ENCODE measurements around the gene CCDC150. TPM values are rescaled to one million over a fixed set of nuclear protein-coding genes. Genes with fewer than 3 reads are reported as not detected.

Gene CCDC150
- total and polyA plus RNA-seq, 10 donors, result 0.54 to 6.8 (median 1.8) TPM

- Histone ChIP-seq H3K27ac (no peak overlapping the region), H3K9me3 (no peaks in the 10 kb centered on the region), H3K4me3 (no peak overlapping the region), H3K36me3 (no peaks in the 10 kb centered on the region), H3K4me1 (peaks cover 0 to 7% (median 4%) of the 10 kb centered on the region in 6 donors), H3K27me3 (replicated peaks in 1 of 7) (peaks cover 0 to 31% (median 13%) of the 10 kb centered on the region in 7 donors)
- TF ChIP-seq POLR2AphosphoS5 (IDR thresholded peaks at IDR 0.05), result no peak
- TF ChIP-seq POLR2A (IDR thresholded peaks at IDR 0.05), result no peak
- no peak for TF ChIP-seq CTCF (IDR thresholded peaks at IDR 0.05 in 8 of 11, conservative IDR thresholded peaks at IDR 0.05 in 3 of 11)
- intact Hi-C loops (cut with DNase I; ENCODE audit: low total_unique reads), result no loop called here
- DNase-seq, result no peak
- 81 to 93% (median 85%) methylated on average over 5 of the region's 5 CpGs for whole genome bisulfite sequencing, 5 donors
Observed at GRCh38 chr2:196598412-196598811, 41.1 kb upstream of the CCDC150 start.

GRCh38 chr2:196598846-196599245 lies 40.7 kb upstream of the CCDC150 start:
- intact Hi-C loops (cut with DNase I; ENCODE audit: low total_unique reads), result no loop called here
- Histone ChIP-seq H3K4me3 (no peak overlapping the region), H3K4me1 (peaks cover 0 to 2% (median under 1%) of the 10 kb centered on the region in 6 donors), H3K27ac (no peak overlapping the region), H3K36me3 (no peaks in the 10 kb centered on the region), H3K9me3 (no peaks in the 10 kb centered on the region), H3K27me3 (replicated peaks in 1 of 7) (peaks cover 0 to 27% (median 9%) of the 10 kb centered on the region in 7 donors)
- TF ChIP-seq POLR2A (IDR thresholded peaks at IDR 0.05) (no peak), CTCF (IDR thresholded peaks at IDR 0.05 in 8 of 11, conservative IDR thresholded peaks at IDR 0.05 in 3 of 11) (no peak), POLR2AphosphoS5 (IDR thresholded peaks at IDR 0.05) (no peak)
- DNase-seq, result no peak

GRCh38 chr2:196601430-196602306 lies 37.8 kb upstream of the CCDC150 start:
- peaks cover 0 to 10% (median 0%) of the 10 kb centered on the region in 7 donors for H3K27me3 ChIP-seq (replicated peaks in 1 of 7)
- no peaks in the 10 kb centered on the region for H3K4me1 ChIP-seq
- no peak overlapping the region for H3K4me3 ChIP-seq
- no peak for TF ChIP-seq POLR2AphosphoS5 (IDR thresholded peaks at IDR 0.05)
- TF ChIP-seq POLR2A (IDR thresholded peaks at IDR 0.05), result no peak
- no peak for TF ChIP-seq CTCF (IDR thresholded peaks at IDR 0.05 in 8 of 11, conservative IDR thresholded peaks at IDR 0.05 in 3 of 11)
- H3K27ac ChIP-seq, result no peak overlapping the region
- no peak for DNase-seq
- no peaks in the 10 kb centered on the region for H3K9me3 ChIP-seq
- intact Hi-C loops (cut with DNase I; ENCODE audit: low total_unique reads), result no loop called here
- H3K36me3 ChIP-seq, result no peaks in the 10 kb centered on the region
- WGBS, 5 donors, result 66 to 78% (median 75%) methylated on average over 13 of the region's 13 CpGs

GRCh38 chr2:196604196-196604595 lies 35.3 kb upstream of the CCDC150 start:
- no peak for DNase-seq

More at GRCh38 chr2:196604196-196604595, 35.3 kb upstream of the CCDC150 start:
- Histone ChIP-seq H3K9me3 (no peaks in the 10 kb centered on the region), H3K36me3 (no peaks in the 10 kb centered on the region), H3K27me3 (replicated peaks in 1 of 7) (peaks cover 0 to 10% (median 0%) of the 10 kb centered on the region in 7 donors), H3K27ac (no peak overlapping the region), H3K4me1 (no peaks in the 10 kb centered on the region), H3K4me3 (no peak overlapping the region)
- intact Hi-C loops (cut with DNase I; ENCODE audit: low total_unique reads), result no loop called here
- 73 to 86% (median 77%) methylated on average over 2 of the region's 2 CpGs for WGBS, 5 donors
- TF ChIP-seq POLR2A (IDR thresholded peaks at IDR 0.05) (no peak), CTCF (IDR thresholded peaks at IDR 0.05 in 8 of 11, conservative IDR thresholded peaks at IDR 0.05 in 3 of 11) (no peak), POLR2AphosphoS5 (IDR thresholded peaks at IDR 0.05) (no peak)
